ENCODE measurements around the gene NUDT21. TPM values are rescaled to one million over a fixed set of nuclear protein-coding genes. Genes with fewer than 3 reads are reported as not detected.

The NUDT21 gene
- total and polyA plus RNA-seq, 2 of the 8 experiments (the other 6 are each of a cell fraction or from before 2014, with no cell fraction given), result 78.1 to 277 TPM

- TF ChIP-seq, protein P1, sequence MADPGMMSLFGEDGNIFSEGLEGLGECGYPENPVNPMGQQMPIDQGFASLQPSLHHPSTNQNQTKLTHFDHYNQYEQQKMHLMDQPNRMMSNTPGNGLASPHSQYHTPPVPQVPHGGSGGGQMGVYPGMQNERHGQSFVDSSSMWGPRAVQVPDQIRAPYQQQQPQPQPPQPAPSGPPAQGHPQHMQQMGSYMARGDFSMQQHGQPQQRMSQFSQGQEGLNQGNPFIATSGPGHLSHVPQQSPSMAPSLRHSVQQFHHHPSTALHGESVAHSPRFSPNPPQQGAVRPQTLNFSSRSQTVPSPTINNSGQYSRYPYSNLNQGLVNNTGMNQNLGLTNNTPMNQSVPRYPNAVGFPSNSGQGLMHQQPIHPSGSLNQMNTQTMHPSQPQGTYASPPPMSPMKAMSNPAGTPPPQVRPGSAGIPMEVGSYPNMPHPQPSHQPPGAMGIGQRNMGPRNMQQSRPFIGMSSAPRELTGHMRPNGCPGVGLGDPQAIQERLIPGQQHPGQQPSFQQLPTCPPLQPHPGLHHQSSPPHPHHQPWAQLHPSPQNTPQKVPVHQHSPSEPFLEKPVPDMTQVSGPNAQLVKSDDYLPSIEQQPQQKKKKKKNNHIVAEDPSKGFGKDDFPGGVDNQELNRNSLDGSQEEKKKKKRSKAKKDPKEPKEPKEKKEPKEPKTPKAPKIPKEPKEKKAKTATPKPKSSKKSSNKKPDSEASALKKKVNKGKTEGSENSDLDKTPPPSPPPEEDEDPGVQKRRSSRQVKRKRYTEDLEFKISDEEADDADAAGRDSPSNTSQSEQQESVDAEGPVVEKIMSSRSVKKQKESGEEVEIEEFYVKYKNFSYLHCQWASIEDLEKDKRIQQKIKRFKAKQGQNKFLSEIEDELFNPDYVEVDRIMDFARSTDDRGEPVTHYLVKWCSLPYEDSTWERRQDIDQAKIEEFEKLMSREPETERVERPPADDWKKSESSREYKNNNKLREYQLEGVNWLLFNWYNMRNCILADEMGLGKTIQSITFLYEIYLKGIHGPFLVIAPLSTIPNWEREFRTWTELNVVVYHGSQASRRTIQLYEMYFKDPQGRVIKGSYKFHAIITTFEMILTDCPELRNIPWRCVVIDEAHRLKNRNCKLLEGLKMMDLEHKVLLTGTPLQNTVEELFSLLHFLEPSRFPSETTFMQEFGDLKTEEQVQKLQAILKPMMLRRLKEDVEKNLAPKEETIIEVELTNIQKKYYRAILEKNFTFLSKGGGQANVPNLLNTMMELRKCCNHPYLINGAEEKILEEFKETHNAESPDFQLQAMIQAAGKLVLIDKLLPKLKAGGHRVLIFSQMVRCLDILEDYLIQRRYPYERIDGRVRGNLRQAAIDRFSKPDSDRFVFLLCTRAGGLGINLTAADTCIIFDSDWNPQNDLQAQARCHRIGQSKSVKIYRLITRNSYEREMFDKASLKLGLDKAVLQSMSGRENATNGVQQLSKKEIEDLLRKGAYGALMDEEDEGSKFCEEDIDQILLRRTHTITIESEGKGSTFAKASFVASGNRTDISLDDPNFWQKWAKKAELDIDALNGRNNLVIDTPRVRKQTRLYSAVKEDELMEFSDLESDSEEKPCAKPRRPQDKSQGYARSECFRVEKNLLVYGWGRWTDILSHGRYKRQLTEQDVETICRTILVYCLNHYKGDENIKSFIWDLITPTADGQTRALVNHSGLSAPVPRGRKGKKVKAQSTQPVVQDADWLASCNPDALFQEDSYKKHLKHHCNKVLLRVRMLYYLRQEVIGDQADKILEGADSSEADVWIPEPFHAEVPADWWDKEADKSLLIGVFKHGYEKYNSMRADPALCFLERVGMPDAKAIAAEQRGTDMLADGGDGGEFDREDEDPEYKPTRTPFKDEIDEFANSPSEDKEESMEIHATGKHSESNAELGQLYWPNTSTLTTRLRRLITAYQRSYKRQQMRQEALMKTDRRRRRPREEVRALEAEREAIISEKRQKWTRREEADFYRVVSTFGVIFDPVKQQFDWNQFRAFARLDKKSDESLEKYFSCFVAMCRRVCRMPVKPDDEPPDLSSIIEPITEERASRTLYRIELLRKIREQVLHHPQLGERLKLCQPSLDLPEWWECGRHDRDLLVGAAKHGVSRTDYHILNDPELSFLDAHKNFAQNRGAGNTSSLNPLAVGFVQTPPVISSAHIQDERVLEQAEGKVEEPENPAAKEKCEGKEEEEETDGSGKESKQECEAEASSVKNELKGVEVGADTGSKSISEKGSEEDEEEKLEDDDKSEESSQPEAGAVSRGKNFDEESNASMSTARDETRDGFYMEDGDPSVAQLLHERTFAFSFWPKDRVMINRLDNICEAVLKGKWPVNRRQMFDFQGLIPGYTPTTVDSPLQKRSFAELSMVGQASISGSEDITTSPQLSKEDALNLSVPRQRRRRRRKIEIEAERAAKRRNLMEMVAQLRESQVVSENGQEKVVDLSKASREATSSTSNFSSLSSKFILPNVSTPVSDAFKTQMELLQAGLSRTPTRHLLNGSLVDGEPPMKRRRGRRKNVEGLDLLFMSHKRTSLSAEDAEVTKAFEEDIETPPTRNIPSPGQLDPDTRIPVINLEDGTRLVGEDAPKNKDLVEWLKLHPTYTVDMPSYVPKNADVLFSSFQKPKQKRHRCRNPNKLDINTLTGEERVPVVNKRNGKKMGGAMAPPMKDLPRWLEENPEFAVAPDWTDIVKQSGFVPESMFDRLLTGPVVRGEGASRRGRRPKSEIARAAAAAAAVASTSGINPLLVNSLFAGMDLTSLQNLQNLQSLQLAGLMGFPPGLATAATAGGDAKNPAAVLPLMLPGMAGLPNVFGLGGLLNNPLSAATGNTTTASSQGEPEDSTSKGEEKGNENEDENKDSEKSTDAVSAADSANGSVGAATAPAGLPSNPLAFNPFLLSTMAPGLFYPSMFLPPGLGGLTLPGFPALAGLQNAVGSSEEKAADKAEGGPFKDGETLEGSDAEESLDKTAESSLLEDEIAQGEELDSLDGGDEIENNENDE (IDR thresholded peaks at IDR 0.05; ENCODE audit: insufficient replicate concordance, low read length), result no peak
- TF ChIP-seq KDM1A (IDR thresholded peaks at IDR 0.05; ENCODE audit: borderline replicate concordance, low read length) (no peak), POLR2AphosphoS5 (IDR thresholded peaks at IDR 0.05; ENCODE audit: low read depth, low read length) (no peak), CREB1 (IDR thresholded peaks at IDR 0.05) (no peak), RAD21 (IDR thresholded peaks at IDR 0.05 in 1 of 2, conservative IDR thresholded peaks at IDR 0.05 in 1 of 2; ENCODE audit: low read depth in 2 of 2, low read length in 2 of 2) (no peak), HDAC2 (IDR thresholded peaks at IDR 0.05; ENCODE audit: borderline replicate concordance in 1 of 2, low read depth in 2 of 2, low read length in 2 of 2) (no peak), CHD2 (IDR thresholded peaks at IDR 0.05; ENCODE audit: low read length) (no peak), YY1 (IDR thresholded peaks at IDR 0.05; ENCODE audit: low read depth, low read length) (no peak)
Measured at GRCh38 chr16:56421976-56422669, 29.0 kb downstream of the NUDT21 start (continued).

Measured in H1 (cell line).